HG03575 (cell line): Measurements from ENCODE around the gene GSG1L.
"Not testable (repeated sequence)": the region's sequence is repeated elsewhere in the genome, so short reads cannot be mapped to it uniquely, and the experiment has no call there.

Source experiments
- ATAC-seq: cut with Tn5 transposase; IDR thresholded peaks from one replicate; pipeline ENCODE4 v1.9.1; 2021; ENCODE audit not compliant: unreplicated experiment, insufficient number of reproducible peaks, low FRiP score; ENCODE audit errors: extremely low read depth

The GSG1L gene

GRCh38 chr16:27743963-27744362, 319.6 kb downstream of the GSG1L start:
- no peak for ATAC-seq

GRCh38 chr16:27743001-27743400, 320.5 kb downstream of the GSG1L start:
- not testable (repeated sequence) for ATAC-seq

GRCh38 chr16:27742333-27742732, 321.2 kb downstream of the GSG1L start:
- ATAC-seq = no peak

GRCh38 chr16:27740496-27741201, 322.9 kb downstream of the GSG1L start:
- no peak for ATAC-seq

DNA sequence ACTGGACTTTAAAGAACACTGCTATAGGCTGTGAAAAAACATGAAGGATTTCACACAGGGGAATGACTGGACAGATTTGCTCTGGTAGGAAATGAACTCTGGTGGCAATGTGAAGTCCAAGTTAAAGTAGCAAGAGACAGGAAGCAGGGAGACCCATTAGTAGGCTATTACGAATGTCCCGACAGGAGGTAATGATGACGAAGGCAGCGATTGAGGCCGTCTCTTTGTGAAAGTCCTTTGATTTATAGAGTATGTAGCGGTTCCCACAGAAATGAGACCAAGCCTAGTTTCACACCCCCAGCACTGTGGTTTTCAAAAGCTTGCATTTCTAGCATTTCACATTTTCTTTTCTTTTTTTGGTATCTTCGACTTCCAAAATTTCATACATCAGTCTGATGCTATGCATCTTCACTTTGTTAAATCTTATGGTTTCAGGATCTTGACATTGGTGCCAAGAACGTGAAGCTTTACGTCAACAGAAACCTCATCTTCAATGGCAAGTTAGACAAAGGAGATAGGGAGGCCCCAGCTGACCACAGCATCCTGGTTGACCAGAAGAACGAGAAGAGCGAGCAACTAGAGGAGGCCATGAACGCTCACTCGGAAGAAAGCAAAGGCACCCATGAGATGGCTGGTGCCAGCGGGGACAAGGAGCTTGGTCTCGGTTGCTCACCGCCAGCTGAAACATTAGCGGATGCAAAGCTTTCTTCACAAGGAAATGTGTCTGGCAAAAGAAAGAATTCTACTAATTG, 323.7 kb downstream of the GSG1L start:
- no peak for ATAC-seq

DNA sequence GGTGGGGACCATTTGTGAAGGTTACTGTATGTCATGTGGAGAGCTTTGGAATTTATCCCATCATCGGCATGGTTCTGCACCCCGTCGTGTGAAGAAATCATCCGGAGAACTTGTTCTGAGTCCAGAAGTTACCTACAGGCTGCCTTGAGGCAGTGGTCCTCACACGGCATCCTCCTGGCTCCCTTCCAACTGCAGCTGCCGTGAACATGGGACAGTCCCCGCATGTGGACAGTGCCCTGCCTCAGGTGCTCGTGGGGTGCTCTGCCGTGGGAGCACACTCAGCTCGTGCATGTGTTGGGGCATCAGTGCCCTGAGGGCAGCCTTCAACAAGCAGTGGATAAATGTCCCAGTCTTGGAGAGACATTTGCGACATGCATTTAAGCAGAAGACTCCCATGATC, 324.9 kb downstream of the GSG1L start:
- ATAC-seq = no peak
